ENCODE results near the gene EDIL3. TPM values are rescaled to one million over a fixed set of nuclear protein-coding genes. Genes with fewer than 3 reads are reported as not detected.

Gene EDIL3
- total RNA-seq, 1 experiment from 2014 or later: 0.07 TPM

DNA sequence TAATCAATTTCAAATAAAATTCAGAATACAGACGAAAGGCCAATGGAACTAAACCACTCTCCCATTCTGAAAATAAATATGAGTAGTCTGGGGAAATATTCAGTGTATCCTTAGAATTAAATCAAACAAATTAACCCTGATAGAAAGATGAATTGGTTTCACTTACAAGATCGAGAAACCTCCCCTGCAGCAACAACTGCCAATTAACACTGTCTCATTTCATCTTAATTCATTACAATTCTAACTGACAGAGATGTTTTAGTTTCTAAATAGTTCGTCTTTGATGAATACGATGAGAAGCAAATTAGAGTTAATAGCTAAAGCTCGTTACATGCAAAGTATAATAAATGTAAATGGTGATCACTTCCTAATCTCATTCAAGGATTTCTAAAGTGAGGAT lies 247.1 kb downstream of the EDIL3 start:
- H3K4me3 Mint-ChIP-seq (ENCODE audit: low read depth, unreplicated experiment): no peak overlapping the region

DNA sequence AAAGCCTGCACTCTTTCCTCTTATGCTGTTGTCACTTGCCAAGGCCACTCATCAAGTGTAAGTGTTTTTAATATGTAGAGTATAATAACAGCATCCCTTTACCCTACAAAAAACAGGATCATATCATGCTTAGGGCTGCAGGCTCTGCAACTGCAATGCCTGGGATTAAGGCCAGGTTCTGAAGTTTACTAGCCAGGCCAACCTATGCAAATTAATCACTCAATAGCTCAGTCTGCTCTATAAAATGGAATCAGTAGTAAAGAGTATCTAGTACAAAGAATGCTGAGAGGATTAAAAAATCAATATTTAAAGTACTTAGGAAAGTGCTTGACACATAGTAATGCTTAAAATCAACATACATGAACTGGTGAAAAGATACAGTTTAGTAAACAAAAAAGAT lies 253.3 kb downstream of the EDIL3 start:
- CTCF ChIA-PET: no interaction called here
- TF ChIP-seq, protein P1, sequence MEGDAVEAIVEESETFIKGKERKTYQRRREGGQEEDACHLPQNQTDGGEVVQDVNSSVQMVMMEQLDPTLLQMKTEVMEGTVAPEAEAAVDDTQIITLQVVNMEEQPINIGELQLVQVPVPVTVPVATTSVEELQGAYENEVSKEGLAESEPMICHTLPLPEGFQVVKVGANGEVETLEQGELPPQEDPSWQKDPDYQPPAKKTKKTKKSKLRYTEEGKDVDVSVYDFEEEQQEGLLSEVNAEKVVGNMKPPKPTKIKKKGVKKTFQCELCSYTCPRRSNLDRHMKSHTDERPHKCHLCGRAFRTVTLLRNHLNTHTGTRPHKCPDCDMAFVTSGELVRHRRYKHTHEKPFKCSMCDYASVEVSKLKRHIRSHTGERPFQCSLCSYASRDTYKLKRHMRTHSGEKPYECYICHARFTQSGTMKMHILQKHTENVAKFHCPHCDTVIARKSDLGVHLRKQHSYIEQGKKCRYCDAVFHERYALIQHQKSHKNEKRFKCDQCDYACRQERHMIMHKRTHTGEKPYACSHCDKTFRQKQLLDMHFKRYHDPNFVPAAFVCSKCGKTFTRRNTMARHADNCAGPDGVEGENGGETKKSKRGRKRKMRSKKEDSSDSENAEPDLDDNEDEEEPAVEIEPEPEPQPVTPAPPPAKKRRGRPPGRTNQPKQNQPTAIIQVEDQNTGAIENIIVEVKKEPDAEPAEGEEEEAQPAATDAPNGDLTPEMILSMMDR (IDR thresholded peaks at IDR 0.05; ENCODE audit: unreplicated experiment): no peak
- intact Hi-C loops (cut with micrococcal nuclease; ENCODE audit: unreplicated experiment): no loop called here
- H3K4me3 Mint-ChIP-seq (ENCODE audit: low read depth, unreplicated experiment): no peak overlapping the region
- no peaks in the 10 kb centered on the region for H3K36me3 Mint-ChIP-seq (ENCODE audit: insufficient read depth, unreplicated experiment)
- BruUV-seq (replicated peaks): no TSS peak
- H3K4me1 Mint-ChIP-seq (ENCODE audit: low read depth, unreplicated experiment): no peaks in the 10 kb centered on the region
- no peak overlapping the region for H3K27ac Mint-ChIP-seq (ENCODE audit: unreplicated experiment)
- no peaks in the 10 kb centered on the region for H3K27me3 Mint-ChIP-seq (ENCODE audit: unreplicated experiment)
- no peak for DNase-seq
- H3K9me3 Mint-ChIP-seq (ENCODE audit: low read depth, unreplicated experiment): peaks cover 4% of the 10 kb centered on the region

More for the DNA sequence above, 247.1 kb downstream of the EDIL3 start:
- no peaks in the 10 kb centered on the region for H3K4me1 Mint-ChIP-seq (ENCODE audit: low read depth, unreplicated experiment)
- no peak for DNase-seq
- intact Hi-C loops (cut with micrococcal nuclease; ENCODE audit: unreplicated experiment): no loop called here
- H3K36me3 Mint-ChIP-seq (ENCODE audit: insufficient read depth, unreplicated experiment): no peaks in the 10 kb centered on the region
- H3K9me3 Mint-ChIP-seq (ENCODE audit: low read depth, unreplicated experiment): no peaks in the 10 kb centered on the region
- BruUV-seq (replicated peaks): no TSS peak
- no peaks in the 10 kb centered on the region for H3K27me3 Mint-ChIP-seq (ENCODE audit: unreplicated experiment)
- CTCF ChIA-PET: no interaction called here
- TF ChIP-seq, protein P1 (IDR thresholded peaks at IDR 0.05; ENCODE audit: unreplicated experiment): no peak
- H3K27ac Mint-ChIP-seq (ENCODE audit: unreplicated experiment): no peak overlapping the region

GRCh38 chr5:84130006-84130580 lies 254.6 kb downstream of the EDIL3 start:
- Mint-ChIP-seq H3K27me3 (ENCODE audit: unreplicated experiment) (no peaks in the 10 kb centered on the region), H3K36me3 (ENCODE audit: insufficient read depth, unreplicated experiment) (no peaks in the 10 kb centered on the region), H3K4me3 (ENCODE audit: low read depth, unreplicated experiment) (no peak overlapping the region), H3K9me3 (ENCODE audit: low read depth, unreplicated experiment) (peaks cover 4% of the 10 kb centered on the region), H3K4me1 (ENCODE audit: low read depth, unreplicated experiment) (no peaks in the 10 kb centered on the region), H3K27ac (ENCODE audit: unreplicated experiment) (no peak overlapping the region)
- CTCF ChIA-PET: no interaction called here
- no peak for DNase-seq
- intact Hi-C loops (cut with micrococcal nuclease; ENCODE audit: unreplicated experiment): no loop called here
- no TSS peak for BruUV-seq (replicated peaks)
- TF ChIP-seq, protein P1 (IDR thresholded peaks at IDR 0.05; ENCODE audit: unreplicated experiment): no peak

GRCh38 chr5:84125216-84125615 lies 259.5 kb downstream of the EDIL3 start:
- H3K27ac Mint-ChIP-seq (ENCODE audit: unreplicated experiment): no peak overlapping the region
- no peaks in the 10 kb centered on the region for H3K27me3 Mint-ChIP-seq (ENCODE audit: unreplicated experiment)
- CTCF ChIA-PET: no interaction called here
- TF ChIP-seq, protein P1 (IDR thresholded peaks at IDR 0.05; ENCODE audit: unreplicated experiment): no peak
- no peak overlapping the region for H3K4me3 Mint-ChIP-seq (ENCODE audit: low read depth, unreplicated experiment)
- no peak for DNase-seq
- intact Hi-C loops (cut with micrococcal nuclease; ENCODE audit: unreplicated experiment): no loop called here
- BruUV-seq (replicated peaks): no TSS peak
- no peaks in the 10 kb centered on the region for H3K36me3 Mint-ChIP-seq (ENCODE audit: insufficient read depth, unreplicated experiment)
- H3K9me3 Mint-ChIP-seq (ENCODE audit: low read depth, unreplicated experiment): peaks cover 4% of the 10 kb centered on the region
- H3K4me1 Mint-ChIP-seq (ENCODE audit: low read depth, unreplicated experiment): no peaks in the 10 kb centered on the region

Measured in Calu3 (cell line).